ENCODE results near the gene RAP1B.

Gene RAP1B

GRCh38 chr12:68665016-68665569 lies 54.4 kb downstream of the RAP1B start:
- H3K4me3 ChIP-seq (ENCODE audit: low read depth, low read length), result no peak overlapping the region
- TF ChIP-seq CTCF (IDR thresholded peaks at IDR 0.05; ENCODE audit: insufficient read depth, low read length, missing control alignments), result no peak
- ChIA-PET POLR2A (no interaction called here), CTCF (interaction anchor here (1.5 kb wide), 1 partner anchor 442 kb away, joined by 6 read pairs; no protein-coding TSS in a partner anchor)
- no peak for DNase-seq (ENCODE audit: low read depth, low spot score)

DNA sequence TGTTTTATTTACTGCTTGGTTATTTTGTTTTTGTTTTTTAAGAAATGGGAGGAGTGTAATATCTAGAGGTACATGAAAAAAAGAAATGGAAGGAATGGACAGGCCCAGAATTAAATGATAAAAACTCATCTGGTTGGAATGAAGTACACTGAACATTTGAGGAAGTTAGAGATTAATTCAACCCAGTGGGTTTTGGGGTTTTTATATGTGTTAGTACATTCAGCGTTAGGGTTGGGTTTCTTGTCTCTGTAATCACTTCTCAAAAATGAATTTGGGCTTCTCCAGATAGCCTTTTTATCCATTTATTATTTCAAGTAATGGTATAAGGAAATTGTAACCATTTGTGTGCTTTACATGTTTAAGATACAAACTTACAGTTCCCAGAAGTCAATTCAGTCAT lies 56.6 kb downstream of the RAP1B start:
- DNase-seq (ENCODE audit: low read depth, low spot score), result no peak
- H3K4me3 ChIP-seq (ENCODE audit: low read depth, low read length), result no peak overlapping the region
- ChIA-PET POLR2A (no interaction called here), CTCF (interaction anchor here (0.6 to 1.0 kb wide), 2 partner anchors 9 to 18 kb away, joined by 3 read pairs; no protein-coding TSS in a partner anchor)
- TF ChIP-seq CTCF (IDR thresholded peaks at IDR 0.05; ENCODE audit: insufficient read depth, low read length, missing control alignments), result no peak

GRCh38 chr12:68667896-68668295 lies 57.2 kb downstream of the RAP1B start:
- no peak for TF ChIP-seq CTCF (IDR thresholded peaks at IDR 0.05; ENCODE audit: insufficient read depth, low read length, missing control alignments)
- ChIA-PET CTCF (interaction anchor here (0.9 to 1.0 kb wide), 2 partner anchors 18 to 351 kb away, joined by 3 read pairs; no protein-coding TSS in a partner anchor), POLR2A (no interaction called here)
- DNase-seq (ENCODE audit: low read depth, low spot score), result no peak
- H3K4me3 ChIP-seq (ENCODE audit: low read depth, low read length), result no peak overlapping the region

GRCh38 chr12:68671179-68671578 lies 60.5 kb downstream of the RAP1B start:
- ChIA-PET CTCF (interaction anchor here (1.3 to 1.4 kb wide), 2 partner anchors 12 to 314 kb away, joined by 3 to 4 read pairs; no protein-coding TSS in a partner anchor), POLR2A (no interaction called here)
- no peak for DNase-seq (ENCODE audit: low read depth, low spot score)
- H3K4me3 ChIP-seq (ENCODE audit: low read depth, low read length), result no peak overlapping the region
- no peak for TF ChIP-seq CTCF (IDR thresholded peaks at IDR 0.05; ENCODE audit: insufficient read depth, low read length, missing control alignments)

DNA sequence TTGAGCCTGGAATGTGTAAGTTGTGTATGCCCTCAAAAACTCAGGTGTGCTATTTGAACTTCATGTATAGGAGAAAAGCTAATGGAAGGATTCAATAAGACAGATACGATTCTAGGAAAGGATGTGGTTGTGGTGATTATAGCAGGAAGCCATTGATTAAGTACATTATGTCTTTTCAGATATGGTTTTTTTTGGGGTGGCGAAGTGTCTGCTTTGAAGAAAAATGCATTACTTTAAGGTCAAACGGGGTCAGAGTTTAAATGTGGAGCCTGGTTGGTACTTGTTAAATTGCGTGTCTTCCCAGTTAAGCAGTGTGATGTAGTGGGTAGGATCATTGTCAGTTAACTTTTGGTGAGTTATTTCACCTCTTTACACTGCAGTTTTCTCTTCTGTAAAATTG lies 63.1 kb downstream of the RAP1B start:
- POLR2A ChIA-PET, result no interaction called here
- H3K4me3 ChIP-seq (ENCODE audit: low read depth, low read length), result no peak overlapping the region
- TF ChIP-seq CTCF (IDR thresholded peaks at IDR 0.05; ENCODE audit: insufficient read depth, low read length, missing control alignments), result no peak
- DNase-seq (ENCODE audit: low read depth, low spot score), result no peak
- CTCF ChIA-PET, result no interaction called here

DNA sequence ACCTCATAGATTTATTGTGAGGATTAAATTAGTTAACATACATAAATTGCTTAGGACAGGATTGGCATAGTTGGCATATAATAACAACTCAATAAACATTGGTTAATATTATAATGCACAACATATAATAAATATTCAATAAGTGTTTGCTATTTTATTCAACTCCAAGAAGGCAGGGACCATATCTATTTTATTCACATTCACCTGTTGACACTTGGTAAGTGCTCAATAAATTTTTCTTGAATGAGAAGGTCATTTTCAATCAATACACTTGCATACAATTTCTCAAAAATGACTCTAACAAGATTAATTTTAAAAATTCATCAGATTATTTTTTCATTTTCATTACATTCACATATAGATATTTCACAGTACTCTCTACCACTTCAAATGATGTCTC lies 63.7 kb downstream of the RAP1B start:
- POLR2A ChIA-PET, result no interaction called here
- TF ChIP-seq CTCF (IDR thresholded peaks at IDR 0.05; ENCODE audit: insufficient read depth, low read length, missing control alignments), result no peak

More for the DNA sequence above, 63.7 kb downstream of the RAP1B start:
- DNase-seq (ENCODE audit: low read depth, low spot score), result no peak
- no peak overlapping the region for H3K4me3 ChIP-seq (ENCODE audit: low read depth, low read length)
- CTCF ChIA-PET, result interaction anchor here (0.7 to 1.6 kb wide), 2 partner anchors 9 to 315 kb away, joined by 3 to 4 read pairs; no protein-coding TSS in a partner anchor
